ENCODE data around the gene SLC25A11. TPM values are rescaled to one million over a fixed set of nuclear protein-coding genes. Genes with fewer than 3 reads are reported as not detected.

The SLC25A11 gene
- polyA plus RNA-seq, 1 of the 3 experiments (the other 2 are of a cell fraction), result 82.8 TPM

GRCh38 chr17:4944163-4944553 lies 4.3 kb upstream of the SLC25A11 start:
- no peaks in the 10 kb centered on the region for H3K27me3 ChIP-seq (ENCODE audit: insufficient read depth)
- 70% methylated on average over 3 of the region's 3 CpGs for WGBS (ENCODE audit: low lambda C conversion rate)
- H4K20me1 ChIP-seq (ENCODE audit: insufficient read depth), result peaks cover 45% of the 10 kb centered on the region
- no peaks in the 10 kb centered on the region for H3K9me3 ChIP-seq
- no peak for DNase-seq
- no peaks in the 10 kb centered on the region for H3K9me2 ChIP-seq
- peaks cover 84% of the 10 kb centered on the region for H3K79me2 ChIP-seq (ENCODE audit: insufficient read depth)
- peak overlapping the region; percentile 98; the same call in 1 of the 2 replicates for H3K4me2 ChIP-seq
- peak overlapping the region; percentile 41; the same call in 1 of the 2 replicates for H3K9ac ChIP-seq
- TF ChIP-seq POLR2AphosphoS5 (IDR thresholded peaks at IDR 0.05; ENCODE audit: low read depth, low read length) (no peak; the same call in none of the 2 replicates), FOXJ3 (CRISPR knock-in tag; IDR thresholded peaks at IDR 0.05) (no peak), NFIC (IDR thresholded peaks at IDR 0.05; ENCODE audit: borderline replicate concordance) (no peak), EP300 (IDR thresholded peaks at IDR 0.05; ENCODE audit: borderline replicate concordance in 1 of 2, low read depth in 1 of 2, low read length in 1 of 2) (no peak), TEAD4 (IDR thresholded peaks at IDR 0.05; ENCODE audit: borderline replicate concordance, insufficient read depth) (no peak), SMC3 (IDR thresholded peaks at IDR 0.05; ENCODE audit: low read depth, low read length) (no peak), CHD2 (IDR thresholded peaks at IDR 0.05; ENCODE audit: low read length, partially characterized antibody) (no peak)
- TF ChIP-seq, protein P1, sequence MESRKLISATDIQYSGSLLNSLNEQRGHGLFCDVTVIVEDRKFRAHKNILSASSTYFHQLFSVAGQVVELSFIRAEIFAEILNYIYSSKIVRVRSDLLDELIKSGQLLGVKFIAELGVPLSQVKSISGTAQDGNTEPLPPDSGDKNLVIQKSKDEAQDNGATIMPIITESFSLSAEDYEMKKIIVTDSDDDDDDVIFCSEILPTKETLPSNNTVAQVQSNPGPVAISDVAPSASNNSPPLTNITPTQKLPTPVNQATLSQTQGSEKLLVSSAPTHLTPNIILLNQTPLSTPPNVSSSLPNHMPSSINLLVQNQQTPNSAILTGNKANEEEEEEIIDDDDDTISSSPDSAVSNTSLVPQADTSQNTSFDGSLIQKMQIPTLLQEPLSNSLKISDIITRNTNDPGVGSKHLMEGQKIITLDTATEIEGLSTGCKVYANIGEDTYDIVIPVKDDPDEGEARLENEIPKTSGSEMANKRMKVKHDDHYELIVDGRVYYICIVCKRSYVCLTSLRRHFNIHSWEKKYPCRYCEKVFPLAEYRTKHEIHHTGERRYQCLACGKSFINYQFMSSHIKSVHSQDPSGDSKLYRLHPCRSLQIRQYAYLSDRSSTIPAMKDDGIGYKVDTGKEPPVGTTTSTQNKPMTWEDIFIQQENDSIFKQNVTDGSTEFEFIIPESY (IDR thresholded peaks at IDR 0.05; ENCODE audit: borderline replicate concordance, low read depth), result no peak
- peaks cover 37 to 40% of the 10 kb centered on the region in 2 experiments for H3K36me3 ChIP-seq (replicated peaks in 1 of 2; ENCODE audit: control insufficient read depth in 1 of 2, insufficient read depth in 2 of 2, low read length in 1 of 2)
- ChIA-PET POLR2A (interaction anchor here (0.7 kb wide), 1 partner anchor 31 kb away, joined by 3 read pairs; no protein-coding TSS in a partner anchor), CTCF (no interaction called here)
- peaks cover 16 to 35% of the 10 kb centered on the region in 2 experiments for H3K4me1 ChIP-seq (ENCODE audit: control insufficient read depth in 1 of 2, insufficient read depth in 2 of 2, low read depth in 1 of 2, low read length in 1 of 2)
- H3K4me3 ChIP-seq (ENCODE audit: low read depth in 2 of 2, low read length in 1 of 2), result no peak overlapping the region
- H2AFZ ChIP-seq (ENCODE audit: low read depth), result no peak overlapping the region
- H3K27ac ChIP-seq (ENCODE audit: low read depth in 2 of 2, low read length in 1 of 2), result peak overlapping the region in 1 of 2 experiments; percentile 97; a peak in 2 of 4 replicates
- peaks cover 71% of the 10 kb centered on the region for H3F3A ChIP-seq (replicated peaks; ENCODE audit: insufficient read depth)

DNA sequence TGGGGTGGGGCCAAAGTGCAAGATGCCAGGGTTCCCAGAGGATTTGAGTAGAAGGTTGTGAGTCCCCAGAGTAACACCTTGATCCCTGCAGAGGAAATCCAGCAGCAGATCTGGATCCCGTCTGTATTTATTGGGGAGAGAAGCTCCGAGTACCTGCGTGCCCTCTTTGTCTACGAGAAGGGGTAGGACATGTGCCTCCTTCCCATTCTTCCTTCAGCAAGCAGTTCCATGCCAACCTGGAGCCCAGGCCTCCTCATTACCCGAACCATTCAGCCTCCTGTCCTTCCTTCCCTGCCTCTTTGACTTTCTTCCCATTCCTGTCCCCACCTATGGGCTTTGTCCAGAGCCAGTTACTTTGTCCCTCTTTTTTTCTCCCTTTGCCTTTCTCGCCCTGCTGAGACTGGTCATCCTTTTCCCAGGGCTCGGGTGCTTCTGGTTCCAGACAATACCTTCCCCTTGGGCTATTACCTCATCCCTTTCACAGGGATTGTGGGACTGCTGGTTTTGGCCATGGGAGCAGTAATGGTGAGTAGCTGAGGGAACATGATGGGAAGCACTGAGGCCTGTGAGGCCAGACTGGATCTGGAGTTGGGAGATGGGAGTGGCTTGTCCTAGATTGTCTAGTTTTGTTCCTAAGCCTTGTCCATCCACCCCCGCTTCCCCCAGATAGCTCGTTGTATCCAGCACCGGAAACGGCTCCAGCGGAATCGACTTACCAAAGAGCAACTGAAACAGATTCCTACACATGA lies 3.1 kb upstream of the SLC25A11 start:
- DNase-seq, result no peak
- peaks cover 23 to 46% of the 10 kb centered on the region in 2 experiments for H3K4me1 ChIP-seq (ENCODE audit: control insufficient read depth in 1 of 2, insufficient read depth in 2 of 2, low read depth in 1 of 2, low read length in 1 of 2)
- 86% methylated on average over 11 of the region's 13 CpGs for WGBS (ENCODE audit: low lambda C conversion rate)
- H3K36me3 ChIP-seq (replicated peaks in 1 of 2; ENCODE audit: control insufficient read depth in 1 of 2, insufficient read depth in 2 of 2, low read length in 1 of 2), result peaks cover 36 to 43% of the 10 kb centered on the region in 2 experiments
- H3K9me2 ChIP-seq, result no peaks in the 10 kb centered on the region
- TF ChIP-seq GATA2 (CRISPR knock-in tag; IDR thresholded peaks at IDR 0.05) (no peak), PBX3 (IDR thresholded peaks at IDR 0.05) (no peak), RXRA (IDR thresholded peaks at IDR 0.05; ENCODE audit: borderline replicate concordance, low read depth) (no peak), CHD2 (IDR thresholded peaks at IDR 0.05; ENCODE audit: low read length, partially characterized antibody) (no peak), GABPA (IDR thresholded peaks at IDR 0.05; ENCODE audit: low read depth) (no peak), RCOR1 (IDR thresholded peaks at IDR 0.05; ENCODE audit: low read length) (no peak), EZH2phosphoT487 (IDR thresholded peaks at IDR 0.05; ENCODE audit: borderline replicate concordance, low read depth) (no peak)
- TF ChIP-seq, protein P2, sequence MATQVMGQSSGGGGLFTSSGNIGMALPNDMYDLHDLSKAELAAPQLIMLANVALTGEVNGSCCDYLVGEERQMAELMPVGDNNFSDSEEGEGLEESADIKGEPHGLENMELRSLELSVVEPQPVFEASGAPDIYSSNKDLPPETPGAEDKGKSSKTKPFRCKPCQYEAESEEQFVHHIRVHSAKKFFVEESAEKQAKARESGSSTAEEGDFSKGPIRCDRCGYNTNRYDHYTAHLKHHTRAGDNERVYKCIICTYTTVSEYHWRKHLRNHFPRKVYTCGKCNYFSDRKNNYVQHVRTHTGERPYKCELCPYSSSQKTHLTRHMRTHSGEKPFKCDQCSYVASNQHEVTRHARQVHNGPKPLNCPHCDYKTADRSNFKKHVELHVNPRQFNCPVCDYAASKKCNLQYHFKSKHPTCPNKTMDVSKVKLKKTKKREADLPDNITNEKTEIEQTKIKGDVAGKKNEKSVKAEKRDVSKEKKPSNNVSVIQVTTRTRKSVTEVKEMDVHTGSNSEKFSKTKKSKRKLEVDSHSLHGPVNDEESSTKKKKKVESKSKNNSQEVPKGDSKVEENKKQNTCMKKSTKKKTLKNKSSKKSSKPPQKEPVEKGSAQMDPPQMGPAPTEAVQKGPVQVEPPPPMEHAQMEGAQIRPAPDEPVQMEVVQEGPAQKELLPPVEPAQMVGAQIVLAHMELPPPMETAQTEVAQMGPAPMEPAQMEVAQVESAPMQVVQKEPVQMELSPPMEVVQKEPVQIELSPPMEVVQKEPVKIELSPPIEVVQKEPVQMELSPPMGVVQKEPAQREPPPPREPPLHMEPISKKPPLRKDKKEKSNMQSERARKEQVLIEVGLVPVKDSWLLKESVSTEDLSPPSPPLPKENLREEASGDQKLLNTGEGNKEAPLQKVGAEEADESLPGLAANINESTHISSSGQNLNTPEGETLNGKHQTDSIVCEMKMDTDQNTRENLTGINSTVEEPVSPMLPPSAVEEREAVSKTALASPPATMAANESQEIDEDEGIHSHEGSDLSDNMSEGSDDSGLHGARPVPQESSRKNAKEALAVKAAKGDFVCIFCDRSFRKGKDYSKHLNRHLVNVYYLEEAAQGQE (IDR thresholded peaks at IDR 0.05; ENCODE audit: low read depth, low read length), result no peak
- TF ChIP-seq, protein P1 (IDR thresholded peaks at IDR 0.05; ENCODE audit: borderline replicate concordance, low read depth), result no peak
- CTCF ChIA-PET, result interaction anchor here (1.5 to 3.9 kb wide), 2 partner anchors 34 to 45 kb away, joined by 4 to 29 read pairs; partner anchors contain the start of gene CAMTA2
- no peak overlapping the region for H2AFZ ChIP-seq (ENCODE audit: low read depth)
- H3K27me3 ChIP-seq (ENCODE audit: insufficient read depth), result no peaks in the 10 kb centered on the region
- peaks cover 91% of the 10 kb centered on the region for H3K79me2 ChIP-seq (ENCODE audit: insufficient read depth)
- peaks cover 45% of the 10 kb centered on the region for H4K20me1 ChIP-seq (ENCODE audit: insufficient read depth)
- H3K9ac ChIP-seq, result no peak overlapping the region
- peak overlapping the region in 1 of 2 experiments; percentile 97; a peak in 2 of 4 replicates for H3K27ac ChIP-seq (ENCODE audit: low read depth in 2 of 2, low read length in 1 of 2)
- H3K4me3 ChIP-seq (ENCODE audit: low read depth in 2 of 2, low read length in 1 of 2), result no peak overlapping the region
- H3F3A ChIP-seq (replicated peaks; ENCODE audit: insufficient read depth), result peaks cover 63% of the 10 kb centered on the region
- H3K9me3 ChIP-seq, result no peaks in the 10 kb centered on the region
- no peak overlapping the region for H3K4me2 ChIP-seq
- POLR2A ChIA-PET, result no interaction called here
